ENCODE data around the gene MAMDC2. TPM values are rescaled to one million over a fixed set of nuclear protein-coding genes. Genes with fewer than 3 reads are reported as not detected.
"Not testable (repeated sequence)": the region's sequence is repeated elsewhere in the genome, so short reads cannot be mapped to it uniquely, and the experiment has no call there.

Gene MAMDC2
- total and polyA plus RNA-seq, 2 of the 4 experiments (the other 2 are of a cell fraction): 5.0 to 5.2 TPM

DNA sequence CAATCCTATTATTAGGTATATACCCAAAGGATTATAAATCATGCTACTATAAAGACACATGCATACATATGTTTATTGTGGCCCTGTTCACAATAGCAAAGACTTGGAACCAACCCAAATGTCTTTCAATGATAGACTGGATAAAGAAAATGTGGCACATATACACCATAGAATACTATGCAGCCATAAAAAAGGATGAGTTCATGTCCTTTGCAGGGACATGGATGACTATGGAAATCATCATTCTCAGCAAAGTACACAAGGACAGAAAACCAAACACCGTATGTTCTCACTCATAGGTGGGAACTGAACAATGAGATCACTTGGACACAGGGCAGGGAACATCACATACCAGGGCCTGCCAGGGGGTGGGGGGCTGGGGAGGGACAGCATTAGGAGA lies 202.3 kb downstream of the MAMDC2 start:
- H4K5ac ChIP-seq (ENCODE audit: low read depth, low read length); H2BK20ac ChIP-seq (ENCODE audit: low read depth, low read length); H3K27ac ChIP-seq (ENCODE audit: insufficient read depth, low read length); CTCF ChIA-PET; H2BK5ac ChIP-seq (ENCODE audit: low read depth, low read length, poor library complexity, severe bottlenecking); H3K36me3 ChIP-seq (ENCODE audit: control insufficient read depth, insufficient read depth, low read length); H3K4me1 ChIP-seq (ENCODE audit: control insufficient read depth, insufficient read depth, low read length); H2AK5ac ChIP-seq (ENCODE audit: low read depth, low read length); H3K18ac ChIP-seq (ENCODE audit: low read depth, low read length); H3K4ac ChIP-seq (ENCODE audit: low read depth, low read length); H3K79me1 ChIP-seq (ENCODE audit: low read depth in 1 of 2, low read length in 2 of 2); H3K9me1 ChIP-seq (ENCODE audit: insufficient read depth, low read length); dilution Hi-C loops (cut with HindIII; ENCODE audit: low sequenced_read_pairs, unreplicated experiment); H2BK120ac ChIP-seq (ENCODE audit: low read depth, low read length); H3K27me3 ChIP-seq (ENCODE audit: control insufficient read depth, insufficient read depth, low read length); BruUV-seq (replicated peaks); ATAC-seq (ENCODE audit: low read depth); H2BK15ac ChIP-seq (ENCODE audit: low read depth, low read length); H3K14ac ChIP-seq (replicated peaks; ENCODE audit: low read depth, low read length); H4K91ac ChIP-seq (ENCODE audit: insufficient read depth, low read depth, low read length); H4K8ac ChIP-seq (ENCODE audit: low read depth in 2 of 2, low read length in 2 of 2); H3K9me3 ChIP-seq (ENCODE audit: control insufficient read depth, insufficient read depth, low read length); H3K56ac ChIP-seq (ENCODE audit: extremely low read depth, insufficient read depth, low read length); H2AK9ac ChIP-seq (replicated peaks; ENCODE audit: low read depth, low read length, poor library complexity); H3K23ac ChIP-seq (ENCODE audit: low read depth, low read length); H3K9ac ChIP-seq (ENCODE audit: low read depth, low read length); H4K20me1 ChIP-seq (ENCODE audit: insufficient read depth, low read length); DNase-seq; H3K4me2 ChIP-seq (ENCODE audit: low read depth, low read length); H3K4me3 ChIP-seq (ENCODE audit: insufficient read depth, low read depth, low read length); POLR2A ChIA-PET (ENCODE audit: unreplicated experiment); H2AFZ ChIP-seq (replicated peaks; ENCODE audit: low read length, poor library complexity): not testable (repeated sequence)
- no CpG with 5 or more reads among the region's 1 CpG for WGBS, 2 experiments (ENCODE audit: extremely low coverage in 2 of 2, insufficient read length in 1 of 2)
- in situ Hi-C loops (cut with MboI; ENCODE audit: low sequenced_read_pairs): loop anchor here (25.0 kb wide), 2 partner anchors 584 to 684 kb away; partner anchors contain the start of gene APBA1
- intact Hi-C loops (cut with micrococcal nuclease): loop anchor here (5.0 kb wide), 1 partner anchor 361 kb away; no protein-coding TSS in a partner anchor

Data from IMR-90 (cell line).